Transverse colon (tissue), 4 donors: Measurements from ENCODE around the gene TMTC1. TPM values are rescaled to one million over a fixed set of nuclear protein-coding genes. Genes with fewer than 3 reads are reported as not detected.

ENCODE experiments used
- DNase-seq: peaks from one replicate; pipeline ENCODE4 v3.0.0-alpha.2; 2019
- H3K27ac ChIP-seq, 4 donors: fragments of 200-600 bp; sonication (generic); 2 replicates each; pipeline ENCODE4 v1.5.1; 2016 to 2018; ENCODE audit warnings: inconsistent platforms in 4 of 4
- H3K27me3 ChIP-seq: fragments of 200-600 bp; sonication (generic); 2 replicates; pipeline ENCODE4 v1.5.1; 2017; ENCODE audit warnings: inconsistent platforms
- H3K36me3 ChIP-seq, 4 donors: fragments of 200-600 bp; sonication (generic); 2 replicates each; pipeline ENCODE4 v1.5.1; 2017 to 2019; ENCODE audit warnings: inconsistent platforms in 4 of 4
- H3K4me1 ChIP-seq, 4 donors: fragments of 200-600 bp; sonication (generic); 2 replicates each; pipeline ENCODE4 v1.5.1; 2017 to 2020; ENCODE audit warnings: inconsistent platforms in 4 of 4
- H3K4me3 ChIP-seq, 4 donors: fragments of 200-600 bp; sonication (generic); 1 replicate in 1 of 4; 2 replicates in 3 of 4; pipeline versions ENCODE4 v1.5.1 to v1.6.1; 2017 to 2019; ENCODE audit warnings: inconsistent platforms in 4 of 4
- H3K9me3 ChIP-seq, 2 donors: fragments of 200-600 bp; sonication (generic); 2 replicates each; pipeline ENCODE4 v1.5.1; 2017 to 2019; ENCODE audit warnings: inconsistent platforms in 2 of 2
- CTCF ChIP-seq, 5 experiments: fragments of 200-600 bp in 3 of 5; fragments of 450-650 bp in 2 of 5; sonication (generic) in 3 of 5; IDR thresholded peaks; 1 replicate in 2 of 5; 2 replicates in 3 of 5; pipeline ENCODE4 v1.5.1; 2016 to 2017; ENCODE audit warnings: antibody characterized with exemption in 5 of 5, inconsistent platforms in 3 of 5, mild to moderate bottlenecking in 2 of 5, moderate library complexity in 1 of 5
- EP300 ChIP-seq: sonication (generic); formaldehyde crosslinking; IDR thresholded peaks from one replicate; pipeline ENCODE4 v1.6.1; 2017; ENCODE audit warnings: antibody characterized with exemption, low read depth
- POLR2A ChIP-seq: fragments of 450-650 bp; IDR thresholded peaks from one replicate; pipeline ENCODE4 v1.6.1; 2016; ENCODE audit warnings: antibody characterized with exemption, mild to moderate bottlenecking, moderate library complexity
- POLR2AphosphoS5 ChIP-seq, 3 donors: sonication (generic); formaldehyde crosslinking; IDR thresholded peaks; one replicate each; pipeline ENCODE4 v1.6.1; 2016; ENCODE audit warnings: antibody characterized with exemption in 3 of 3
- WGBS, 2 donors: methylation state at CpG; one replicate each; pipeline ENCODE4 v1.1.5; 2018; ENCODE audit warnings: low coverage in 1 of 2; 5-methylcytosine and 5-hydroxymethylcytosine counted together
- in situ Hi-C, 4 donors: fragments of 200-750 bp; cut with MboI; loops; one replicate each; pipeline versions ENCODE4 v1.15.0 to v1.15.1; 2017; ENCODE audit warnings: low sequenced_read_pairs in 3 of 4, low pct_ligation_motif_present in 1 of 4, low pct_unique_long_range_greater_than_20kb in 1 of 4
- intact Hi-C: fragments of 100-400 bp; cut with DNase I; formaldehyde crosslinking; loops from one replicate; pipeline ENCODE4 v1.15.1; 2023; ENCODE audit warnings: low total_unique reads
- total RNA-seq, 4 donors: library from RNA; depleted of rRNA; stranded (reverse); fragments of >200 nt; gene quantifications; one replicate each; pipeline ENCODE4 v1.1.0, GENCODE V29; 2016

Gene TMTC1
- total RNA-seq, 4 donors from 2014 or later = 10.2 to 26.9 (median 16.9) TPM

- 27 to 37% methylated on average over 3 to 4 of the region's 4 CpGs for WGBS, 2 donors
- Histone ChIP-seq H3K27me3 (no peaks in the 10 kb centered on the region), H3K4me3 (no peak overlapping the region), H3K36me3 (no peaks in the 10 kb centered on the region), H3K9me3 (no peaks in the 10 kb centered on the region), H3K4me1 (peaks cover 9 to 34% (median 13%) of the 10 kb centered on the region in 4 donors), H3K27ac (peak overlapping the region; percentile 51 to 71 (median 66))
- TF ChIP-seq POLR2A = no peak
- no peak for TF ChIP-seq EP300
- no peak for TF ChIP-seq POLR2AphosphoS5 (IDR thresholded peaks at IDR 0.05)
- TF ChIP-seq CTCF (IDR thresholded peaks at IDR 0.05) = no peak
- no peak for DNase-seq
- intact Hi-C loops (no loop called here), in situ Hi-C loops (no loop called here)
Measured at GRCh38 chr12:29582677-29583272, 201.0 kb downstream of the TMTC1 start.

GRCh38 chr12:29582146-29582545 lies 201.6 kb downstream of the TMTC1 start:
- Histone ChIP-seq H3K4me1 (peaks cover 9 to 34% (median 13%) of the 10 kb centered on the region in 4 donors), H3K27me3 (no peaks in the 10 kb centered on the region), H3K9me3 (no peaks in the 10 kb centered on the region), H3K4me3 (no peak overlapping the region), H3K36me3 (no peaks in the 10 kb centered on the region), H3K27ac (peak overlapping the region; percentile 51 to 71 (median 66))
- intact Hi-C loops (no loop called here), in situ Hi-C loops (no loop called here)
- TF ChIP-seq CTCF (IDR thresholded peaks at IDR 0.05) (no peak), POLR2AphosphoS5 (IDR thresholded peaks at IDR 0.05) (no peak), EP300 (no peak), POLR2A (no peak)
- DNase-seq = no peak

GRCh38 chr12:29581631-29582030 lies 202.1 kb downstream of the TMTC1 start:
- no peaks in the 10 kb centered on the region for H3K36me3 ChIP-seq
- H3K27ac ChIP-seq = peak overlapping the region; percentile 51 to 71 (median 66)
- in situ Hi-C loops (no loop called here), intact Hi-C loops (no loop called here)
- H3K27me3 ChIP-seq = no peaks in the 10 kb centered on the region
- H3K4me1 ChIP-seq = peaks cover 9 to 34% (median 13%) of the 10 kb centered on the region in 4 donors
- DNase-seq = no peak
- H3K9me3 ChIP-seq = no peaks in the 10 kb centered on the region
- 9 to 18% methylated on average over 4 of the region's 4 CpGs for WGBS, 2 donors
- peak in 1 of 3 donors; percentile 13 for TF ChIP-seq POLR2AphosphoS5 (IDR thresholded peaks at IDR 0.05)
- TF ChIP-seq EP300 = no peak
- no peak overlapping the region for H3K4me3 ChIP-seq

- H3K4me1 ChIP-seq = peaks cover 9 to 34% (median 13%) of the 10 kb centered on the region in 4 donors
- in situ Hi-C loops (no loop called here), intact Hi-C loops (no loop called here)
- no peaks in the 10 kb centered on the region for H3K9me3 ChIP-seq
- TF ChIP-seq EP300 (no peak), POLR2A (no peak), CTCF (IDR thresholded peaks at IDR 0.05) (no peak), POLR2AphosphoS5 (IDR thresholded peaks at IDR 0.05) (no peak)
- H3K27ac ChIP-seq = peak overlapping the region in 2 of 4 donors; percentile 69 to 71
- no peak overlapping the region for H3K4me3 ChIP-seq
- DNase-seq = no peak
- 67 to 68% methylated on average over 1 of the region's 1 CpG for WGBS, 2 donors
- no peaks in the 10 kb centered on the region for H3K36me3 ChIP-seq
- H3K27me3 ChIP-seq = no peaks in the 10 kb centered on the region
Measured at GRCh38 chr12:29580971-29581370, 202.8 kb downstream of the TMTC1 start.

GRCh38 chr12:29578731-29579130 lies 205.0 kb downstream of the TMTC1 start:
- DNase-seq = no peak
- peak overlapping the region in 2 of 4 donors; percentile 11 to 13 for H3K27ac ChIP-seq
- intact Hi-C loops = no loop called here

More at GRCh38 chr12:29578731-29579130, 205.0 kb downstream of the TMTC1 start:
- no peaks in the 10 kb centered on the region for H3K36me3 ChIP-seq
- H3K9me3 ChIP-seq = no peaks in the 10 kb centered on the region
- 47 to 74% methylated on average over 3 of the region's 3 CpGs for WGBS, 2 donors
- TF ChIP-seq CTCF (IDR thresholded peaks at IDR 0.05) = no peak
- TF ChIP-seq POLR2AphosphoS5 (IDR thresholded peaks at IDR 0.05) = no peak
- no peak for TF ChIP-seq EP300
- no peak for TF ChIP-seq POLR2A
- peaks cover 9 to 30% (median 13%) of the 10 kb centered on the region in 4 donors for H3K4me1 ChIP-seq
- H3K4me3 ChIP-seq = no peak overlapping the region
- H3K27me3 ChIP-seq = no peaks in the 10 kb centered on the region
- in situ Hi-C loops = no loop called here
